DND-41 (cell line): ENCODE measurements around the gene ATP6AP2.

Experiments
- EZH2 ChIP-seq: IDR thresholded peaks from 3 replicates; pipeline ENCODE4 v1.6.1; 2012; ENCODE audit warnings: borderline replicate concordance, low read depth, mild to moderate bottlenecking, moderate library complexity, low read length, inconsistent platforms; ENCODE audit not compliant: severe bottlenecking
- TF ChIP-seq, protein P1 (sequence below): IDR thresholded peaks from 2 replicates; pipeline ENCODE4 v1.5.1; 2012; ENCODE audit warnings: borderline replicate concordance, low read length, moderate library complexity, mild to moderate bottlenecking; ENCODE audit not compliant: poor library complexity, severe bottlenecking; ENCODE audit errors: extremely low read depth

DNA sequence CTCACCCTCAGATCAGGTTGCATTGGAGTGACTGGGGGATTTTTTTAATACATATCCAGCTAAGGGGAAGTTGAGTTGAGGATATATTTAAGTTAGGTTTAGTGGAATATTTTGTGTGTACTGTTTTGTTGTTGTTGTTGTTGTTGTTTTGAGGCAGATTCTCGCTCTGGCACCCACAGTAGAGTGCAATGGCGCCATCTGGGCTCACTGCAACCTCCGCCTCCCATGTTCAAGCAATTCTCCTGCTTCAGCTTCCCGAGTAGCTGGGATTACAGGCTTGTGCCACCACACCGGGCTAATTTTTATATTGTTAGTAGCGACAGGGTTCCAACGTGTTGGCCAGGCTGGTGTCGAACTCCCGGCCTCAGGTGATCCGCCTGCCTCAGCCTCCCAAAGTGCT, 38.6 kb upstream of the ATP6AP2 start:
- TF ChIP-seq, protein P1, sequence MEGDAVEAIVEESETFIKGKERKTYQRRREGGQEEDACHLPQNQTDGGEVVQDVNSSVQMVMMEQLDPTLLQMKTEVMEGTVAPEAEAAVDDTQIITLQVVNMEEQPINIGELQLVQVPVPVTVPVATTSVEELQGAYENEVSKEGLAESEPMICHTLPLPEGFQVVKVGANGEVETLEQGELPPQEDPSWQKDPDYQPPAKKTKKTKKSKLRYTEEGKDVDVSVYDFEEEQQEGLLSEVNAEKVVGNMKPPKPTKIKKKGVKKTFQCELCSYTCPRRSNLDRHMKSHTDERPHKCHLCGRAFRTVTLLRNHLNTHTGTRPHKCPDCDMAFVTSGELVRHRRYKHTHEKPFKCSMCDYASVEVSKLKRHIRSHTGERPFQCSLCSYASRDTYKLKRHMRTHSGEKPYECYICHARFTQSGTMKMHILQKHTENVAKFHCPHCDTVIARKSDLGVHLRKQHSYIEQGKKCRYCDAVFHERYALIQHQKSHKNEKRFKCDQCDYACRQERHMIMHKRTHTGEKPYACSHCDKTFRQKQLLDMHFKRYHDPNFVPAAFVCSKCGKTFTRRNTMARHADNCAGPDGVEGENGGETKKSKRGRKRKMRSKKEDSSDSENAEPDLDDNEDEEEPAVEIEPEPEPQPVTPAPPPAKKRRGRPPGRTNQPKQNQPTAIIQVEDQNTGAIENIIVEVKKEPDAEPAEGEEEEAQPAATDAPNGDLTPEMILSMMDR = peak; percentile 7
- TF ChIP-seq EZH2 = no peak
